D721Med (cell line): Measurements from ENCODE around the gene DENND10.
"Not testable (repeated sequence)": the region's sequence is repeated elsewhere in the genome, so short reads cannot be mapped to it uniquely, and the experiment has no call there.

Experiments
- DNase-seq: peaks from one replicate; pipeline ENCODE4 v3.0.0; 2011; ENCODE audit warnings: low spot score; ENCODE audit not compliant: insufficient read length
- FAIRE-seq: peaks from 2 replicates; lab custom pipeline; 2011; peaks lifted over from hg19 to GRCh38; lab: Jason Lieb, UNC
- CTCF ChIP-seq: IDR thresholded peaks from 2 replicates; pipeline ENCODE4 v1.5.1; 2012; ENCODE audit warnings: mild to moderate bottlenecking, control low read depth; ENCODE audit not compliant: insufficient read depth; ENCODE audit errors: missing control alignments

Gene DENND10

DNA sequence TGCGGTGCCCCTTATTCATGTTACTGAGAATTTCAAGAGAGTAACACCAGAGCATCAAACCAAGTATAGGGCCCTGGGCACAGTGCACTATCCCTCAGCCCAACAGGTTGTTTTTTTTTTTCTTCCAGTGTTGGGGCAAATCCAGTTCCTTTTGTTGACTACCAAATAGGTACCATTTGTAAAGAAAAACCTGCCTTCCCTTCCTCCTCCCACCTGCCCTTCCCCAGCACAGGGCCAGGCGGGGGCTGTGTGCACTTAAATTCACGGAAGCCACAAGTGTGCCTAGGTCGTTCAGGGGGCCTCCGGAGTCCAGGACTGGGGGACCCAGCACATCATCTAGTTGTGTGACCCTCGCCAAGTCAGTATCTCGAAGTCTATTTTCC is 62.2 kb downstream of the DENND10 start:
- no peak for FAIRE-seq
- no peak for TF ChIP-seq CTCF
- no peak for DNase-seq

- no peak for TF ChIP-seq CTCF
- no peak for FAIRE-seq
- no peak for DNase-seq
Measured at GRCh38 chr10:119166564-119166963, 62.7 kb downstream of the DENND10 start.

DNA sequence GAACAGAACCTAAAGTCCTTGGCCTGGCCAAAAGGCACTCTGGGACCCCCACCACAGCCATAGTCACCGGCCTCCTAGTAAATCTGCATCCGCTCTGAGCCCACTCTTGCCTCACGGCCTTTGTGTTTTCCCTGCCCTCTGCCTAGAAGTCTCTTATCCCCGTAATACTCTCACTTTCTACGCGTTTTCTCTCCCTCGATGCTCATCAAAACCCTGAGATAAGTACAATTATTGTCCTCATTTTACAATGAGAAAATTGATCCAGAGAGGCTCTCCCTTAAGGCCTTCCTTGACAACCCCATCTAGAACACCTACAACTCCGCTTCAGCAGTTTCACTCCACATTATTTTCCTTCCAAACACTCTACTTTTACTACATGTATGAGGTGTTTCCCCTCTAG is 63.1 kb downstream of the DENND10 start:
- no peak for FAIRE-seq
- TF ChIP-seq CTCF = no peak
- no peak for DNase-seq

- no peak for TF ChIP-seq CTCF
- FAIRE-seq = no peak
- DNase-seq = no peak
Measured at GRCh38 chr10:119174109-119174508, 70.2 kb downstream of the DENND10 start.

DNA sequence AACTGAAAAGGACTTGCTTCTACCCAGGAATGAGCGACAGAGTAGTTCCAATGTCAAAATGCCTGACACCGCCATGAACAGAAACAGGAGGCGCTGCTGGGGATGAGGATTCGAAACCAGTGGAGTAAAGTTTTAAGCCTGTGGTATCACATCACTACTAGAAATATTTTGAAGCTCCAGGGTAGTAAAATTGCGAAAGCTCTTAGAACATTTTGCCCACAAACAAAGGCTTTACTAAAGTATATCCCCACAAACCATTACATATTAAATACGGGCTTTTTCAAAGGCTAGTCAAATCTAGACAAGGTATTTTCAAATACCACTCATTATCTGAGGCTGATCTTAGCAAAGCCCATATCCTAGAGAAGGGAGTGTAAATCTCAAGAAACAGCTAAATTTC is 72.3 kb downstream of the DENND10 start:
- DNase-seq = no peak
- FAIRE-seq = no peak

GRCh38 chr10:119177708-119178371 is 73.9 kb downstream of the DENND10 start:
- TF ChIP-seq CTCF = no peak
- DNase-seq (no peak), FAIRE-seq (no peak)

More for the DNA sequence above, 72.3 kb downstream of the DENND10 start:
- no peak for TF ChIP-seq CTCF

DNA sequence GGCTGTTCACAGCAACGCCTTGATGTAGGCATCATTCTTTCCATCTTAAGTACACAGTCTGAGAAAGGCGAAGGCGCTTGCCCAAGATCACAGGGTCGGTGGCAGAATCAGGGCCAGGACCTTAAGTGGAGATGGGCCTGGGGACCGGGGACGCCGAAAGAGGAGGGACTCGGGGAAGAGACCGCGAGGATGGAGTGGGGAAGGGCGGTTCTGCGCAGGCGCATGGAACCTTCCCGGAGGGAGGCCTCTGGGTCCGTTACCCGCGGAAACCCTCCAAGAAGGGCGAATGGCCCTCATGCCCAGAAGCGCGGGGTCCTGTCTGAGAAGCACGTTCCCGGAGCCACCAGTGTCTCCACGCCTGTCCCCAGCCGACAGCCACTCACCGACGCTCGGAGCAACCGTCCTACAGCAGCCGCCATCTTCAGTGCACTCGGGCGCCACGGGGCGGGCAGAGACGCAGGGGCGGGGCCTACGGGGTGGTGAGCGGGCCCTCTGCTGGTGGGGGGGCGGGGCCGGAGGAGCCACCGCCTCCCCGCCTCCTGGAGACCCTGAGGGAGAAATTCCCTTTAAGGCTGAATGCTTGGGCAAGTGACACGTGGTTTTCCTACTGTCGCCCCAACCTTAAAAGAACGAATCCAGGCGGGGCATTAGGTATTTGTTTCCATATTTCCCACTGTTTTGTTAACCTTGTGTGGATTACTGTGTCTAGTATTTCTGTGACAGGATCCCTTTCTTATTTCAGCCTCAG is 74.6 kb downstream of the DENND10 start, which contains the start of gene PRDX3:
TSS of gene PRDX3 (minus strand) at position 441 of the 748 bp plus-strand sequence. CDS start at position 419, 22 bp downstream.
- DNase-seq (no peak), FAIRE-seq (no peak)
- no peak for TF ChIP-seq CTCF

DNA sequence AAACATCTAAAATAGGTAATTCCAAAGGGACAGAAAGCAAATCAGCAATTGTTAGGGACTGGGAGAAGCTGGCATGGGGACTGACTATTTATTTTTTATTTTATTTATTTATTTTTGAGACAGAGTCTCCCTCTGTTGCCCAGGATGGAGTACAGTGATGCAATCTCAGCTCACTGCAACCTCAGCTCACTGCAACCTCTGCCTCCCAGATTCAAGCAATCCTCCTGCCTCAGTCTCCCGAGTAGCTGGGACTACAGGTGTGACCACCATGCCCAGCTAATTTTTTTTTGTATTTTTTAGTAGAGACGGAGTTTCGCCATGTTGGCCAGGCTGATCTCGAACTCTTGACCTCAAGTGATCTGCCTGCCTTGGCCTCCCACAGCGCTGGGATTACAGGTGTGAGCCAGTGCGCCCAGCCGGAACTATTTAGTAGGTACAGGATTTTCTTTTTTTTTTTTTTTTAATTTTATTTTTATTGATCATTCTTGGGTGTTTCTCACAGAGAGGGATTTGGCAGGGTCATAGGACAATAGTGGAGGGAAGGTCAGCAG is 77.0 kb downstream of the DENND10 start:
- not testable (repeated sequence) for DNase-seq, FAIRE-seq
